ENCODE results near the gene ZNF316.

- no peak for TF ChIP-seq CTCF (IDR thresholded peaks at IDR 0.05)
- TF ChIP-seq TAF1 (IDR thresholded peaks at IDR 0.05; ENCODE audit: borderline replicate concordance, low read depth, low read length), result no peak
- TF ChIP-seq GABPA (IDR thresholded peaks at IDR 0.05; ENCODE audit: low read depth), result no peak
- TF ChIP-seq, protein P1, sequence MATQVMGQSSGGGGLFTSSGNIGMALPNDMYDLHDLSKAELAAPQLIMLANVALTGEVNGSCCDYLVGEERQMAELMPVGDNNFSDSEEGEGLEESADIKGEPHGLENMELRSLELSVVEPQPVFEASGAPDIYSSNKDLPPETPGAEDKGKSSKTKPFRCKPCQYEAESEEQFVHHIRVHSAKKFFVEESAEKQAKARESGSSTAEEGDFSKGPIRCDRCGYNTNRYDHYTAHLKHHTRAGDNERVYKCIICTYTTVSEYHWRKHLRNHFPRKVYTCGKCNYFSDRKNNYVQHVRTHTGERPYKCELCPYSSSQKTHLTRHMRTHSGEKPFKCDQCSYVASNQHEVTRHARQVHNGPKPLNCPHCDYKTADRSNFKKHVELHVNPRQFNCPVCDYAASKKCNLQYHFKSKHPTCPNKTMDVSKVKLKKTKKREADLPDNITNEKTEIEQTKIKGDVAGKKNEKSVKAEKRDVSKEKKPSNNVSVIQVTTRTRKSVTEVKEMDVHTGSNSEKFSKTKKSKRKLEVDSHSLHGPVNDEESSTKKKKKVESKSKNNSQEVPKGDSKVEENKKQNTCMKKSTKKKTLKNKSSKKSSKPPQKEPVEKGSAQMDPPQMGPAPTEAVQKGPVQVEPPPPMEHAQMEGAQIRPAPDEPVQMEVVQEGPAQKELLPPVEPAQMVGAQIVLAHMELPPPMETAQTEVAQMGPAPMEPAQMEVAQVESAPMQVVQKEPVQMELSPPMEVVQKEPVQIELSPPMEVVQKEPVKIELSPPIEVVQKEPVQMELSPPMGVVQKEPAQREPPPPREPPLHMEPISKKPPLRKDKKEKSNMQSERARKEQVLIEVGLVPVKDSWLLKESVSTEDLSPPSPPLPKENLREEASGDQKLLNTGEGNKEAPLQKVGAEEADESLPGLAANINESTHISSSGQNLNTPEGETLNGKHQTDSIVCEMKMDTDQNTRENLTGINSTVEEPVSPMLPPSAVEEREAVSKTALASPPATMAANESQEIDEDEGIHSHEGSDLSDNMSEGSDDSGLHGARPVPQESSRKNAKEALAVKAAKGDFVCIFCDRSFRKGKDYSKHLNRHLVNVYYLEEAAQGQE (IDR thresholded peaks at IDR 0.05; ENCODE audit: low read depth, low read length), result no peak
- TF ChIP-seq YY1 (IDR thresholded peaks at IDR 0.05; ENCODE audit: low read depth), result no peak
- TF ChIP-seq FOXM1 (IDR thresholded peaks at IDR 0.05; ENCODE audit: low read depth), result no peak
Observed at GRCh38 chr7:6604458-6604857, 32.7 kb upstream of the ZNF316 start.
